Measurements from ENCODE around the gene GPR39. TPM values are rescaled to one million over a fixed set of nuclear protein-coding genes. Genes with fewer than 3 reads are reported as not detected.

GPR39 gene
- polyA plus RNA-seq, 3 donors from 2014 or later: not detected

DNA sequence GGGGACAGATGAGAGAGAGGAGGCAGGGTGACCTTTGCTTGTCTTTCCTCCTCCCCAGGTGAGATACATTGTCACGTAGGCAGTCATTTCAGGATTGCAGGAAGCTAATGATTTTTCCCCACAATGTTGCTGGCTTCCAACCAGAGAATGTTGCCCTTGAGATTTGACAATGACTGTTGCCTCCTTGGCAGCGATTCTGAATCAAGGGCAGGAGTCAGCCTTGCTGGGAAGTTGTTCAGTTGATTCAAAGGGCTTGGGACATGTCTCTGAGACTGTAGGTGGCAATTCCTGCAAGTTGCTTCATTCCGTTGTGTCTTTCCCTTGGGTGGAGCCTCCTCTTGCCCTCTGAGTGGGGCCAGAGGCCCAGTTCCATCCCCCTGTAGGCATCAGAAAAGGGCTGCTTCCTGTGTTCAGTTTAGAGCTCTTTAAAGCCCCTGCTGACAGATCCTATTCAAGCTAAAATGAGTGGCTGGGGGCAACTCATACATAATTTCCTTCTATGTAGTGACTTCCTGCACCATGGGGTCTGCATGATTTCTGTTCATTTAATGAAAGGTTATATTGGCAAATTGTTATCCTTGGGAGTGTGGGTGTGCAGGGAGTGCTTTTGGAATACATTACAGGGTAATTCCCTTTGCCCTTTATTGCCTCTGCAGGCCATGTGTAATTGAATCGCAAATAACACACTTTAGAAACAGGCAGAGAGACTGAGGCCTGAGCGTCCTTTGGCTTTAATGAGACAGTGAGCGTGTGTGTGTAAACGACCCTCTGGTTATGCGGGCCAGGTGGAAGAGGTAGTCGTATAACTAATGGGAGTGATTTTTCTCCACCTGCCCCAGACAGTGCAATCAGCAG, 52.4 kb downstream of the GPR39 start:
- Mint-ChIP-seq H3K9me3 (peaks cover 11 to 36% (median 14%) of the 10 kb centered on the region in 6 donors), H3K4me1 (no peaks in the 10 kb centered on the region), H3K27me3 (ENCODE audit: low read depth in 3 of 3) (peaks cover 0 to 2% (median 0%) of the 10 kb centered on the region in 3 donors), H3K36me3 (no peaks in the 10 kb centered on the region), H3K4me3 (no peak overlapping the region), H3K27ac (no peak overlapping the region)
- DNase-seq: no peak

- Mint-ChIP-seq H3K9me3 (peaks cover 6 to 33% (median 15%) of the 10 kb centered on the region in 6 donors), H3K27ac (no peak overlapping the region), H3K36me3 (no peaks in the 10 kb centered on the region), H3K4me3 (no peak overlapping the region), H3K27me3 (ENCODE audit: low read depth in 3 of 3) (peaks cover 0 to 1% (median 0%) of the 10 kb centered on the region in 3 donors), H3K4me1 (no peaks in the 10 kb centered on the region)
- no peak for DNase-seq
These were observed 54.1 kb downstream of the GPR39 start for GRCh38 chr2:132470746-132471145.

- peaks cover 2 to 25% (median 13%) of the 10 kb centered on the region in 6 donors for H3K9me3 Mint-ChIP-seq
- no peak for DNase-seq
- H3K27me3 Mint-ChIP-seq (ENCODE audit: low read depth in 3 of 3): peaks cover 0 to 3% (median 0%) of the 10 kb centered on the region in 3 donors
- no peak overlapping the region for H3K27ac Mint-ChIP-seq
- no peaks in the 10 kb centered on the region for H3K36me3 Mint-ChIP-seq
- H3K4me1 Mint-ChIP-seq: no peaks in the 10 kb centered on the region
- no peak overlapping the region for H3K4me3 Mint-ChIP-seq
These were observed 56.7 kb downstream of the GPR39 start for GRCh38 chr2:132473174-132473883.

- Mint-ChIP-seq H3K9me3 (peaks cover 2 to 32% (median 13%) of the 10 kb centered on the region in 6 donors), H3K4me3 (no peak overlapping the region), H3K27me3 (ENCODE audit: low read depth in 3 of 3) (peaks cover 0 to 3% (median 0%) of the 10 kb centered on the region in 3 donors), H3K36me3 (no peaks in the 10 kb centered on the region), H3K27ac (no peak overlapping the region), H3K4me1 (no peaks in the 10 kb centered on the region)
- no peak for DNase-seq
These were observed 59.0 kb downstream of the GPR39 start for GRCh38 chr2:132475615-132476014.

- no peak overlapping the region for H3K27ac Mint-ChIP-seq
- H3K4me1 Mint-ChIP-seq: no peaks in the 10 kb centered on the region
- H3K27me3 Mint-ChIP-seq (ENCODE audit: low read depth in 3 of 3): peaks cover 0 to 3% (median 0%) of the 10 kb centered on the region in 3 donors
- no peak for DNase-seq
- no peak overlapping the region for H3K4me3 Mint-ChIP-seq
- peaks cover 1 to 28% (median 10%) of the 10 kb centered on the region in 6 donors for H3K9me3 Mint-ChIP-seq
- no peaks in the 10 kb centered on the region for H3K36me3 Mint-ChIP-seq
These were observed 60.8 kb downstream of the GPR39 start for GRCh38 chr2:132477436-132477835.

DNA sequence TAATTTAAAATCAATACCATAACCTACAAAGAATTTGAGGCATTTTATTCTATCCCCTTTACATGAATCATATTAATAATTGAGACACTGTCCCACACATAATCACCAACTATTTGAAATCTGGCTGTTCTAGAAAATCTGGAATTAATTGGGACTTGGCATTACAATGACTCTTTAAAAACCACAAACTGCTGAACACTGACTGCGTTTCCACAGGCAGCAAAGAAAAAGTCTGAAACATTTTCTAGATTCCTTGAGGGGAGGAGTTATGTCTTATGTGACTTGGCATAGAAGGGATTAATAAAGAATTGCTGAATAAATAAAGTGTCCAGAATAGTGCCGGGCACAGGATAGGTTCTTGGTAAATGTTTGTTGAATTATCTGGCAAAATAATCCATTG, 61.4 kb downstream of the GPR39 start:
- Mint-ChIP-seq H3K27me3 (ENCODE audit: low read depth in 3 of 3) (peaks cover 0 to 3% (median 0%) of the 10 kb centered on the region in 3 donors), H3K4me3 (no peak overlapping the region), H3K4me1 (no peaks in the 10 kb centered on the region), H3K36me3 (no peaks in the 10 kb centered on the region), H3K9me3 (peaks cover 1 to 28% (median 9%) of the 10 kb centered on the region in 6 donors), H3K27ac (no peak overlapping the region)
- no peak for DNase-seq

DNA sequence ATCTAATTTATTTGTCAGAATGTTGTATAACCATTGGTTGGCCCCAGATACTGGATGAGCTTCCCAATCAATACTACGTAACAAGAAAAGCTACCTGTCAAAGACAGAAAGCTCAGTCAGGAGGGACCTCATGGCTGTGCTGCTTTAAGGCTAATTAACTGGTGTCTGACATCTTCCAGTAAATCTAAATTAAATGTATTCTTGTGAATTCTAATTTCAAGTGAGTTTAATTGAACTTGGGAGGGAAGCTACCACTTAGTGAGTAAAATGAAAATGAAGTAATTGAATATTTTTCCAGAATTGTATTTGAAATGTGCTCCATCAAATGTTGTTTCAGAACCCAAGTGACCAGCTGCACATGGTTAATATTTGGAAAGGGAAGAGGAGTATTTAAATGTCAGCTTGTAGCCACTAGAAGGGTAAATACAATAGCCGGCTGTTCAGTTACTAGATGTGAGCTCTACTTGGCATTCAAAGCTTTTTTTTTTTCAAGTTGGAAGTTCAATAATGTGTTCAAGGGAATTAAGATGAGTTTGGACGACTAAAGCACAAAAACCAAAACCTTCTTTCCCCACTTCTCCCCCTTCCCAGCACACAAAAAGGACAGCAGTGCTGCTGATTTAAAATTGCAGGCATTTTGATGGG, 62.0 kb downstream of the GPR39 start:
- H3K4me1 Mint-ChIP-seq: no peaks in the 10 kb centered on the region
- H3K9me3 Mint-ChIP-seq: peaks cover 1 to 22% (median 9%) of the 10 kb centered on the region in 6 donors
- H3K36me3 Mint-ChIP-seq: no peaks in the 10 kb centered on the region
- no peak overlapping the region for H3K27ac Mint-ChIP-seq
- H3K27me3 Mint-ChIP-seq (ENCODE audit: low read depth in 3 of 3): peaks cover 0 to 3% (median 0%) of the 10 kb centered on the region in 3 donors
- no peak overlapping the region for H3K4me3 Mint-ChIP-seq
- DNase-seq: no peak

GRCh38 chr2:132479155-132479554, 62.5 kb downstream of the GPR39 start:
- no peak overlapping the region for H3K27ac Mint-ChIP-seq
- no peak overlapping the region for H3K4me3 Mint-ChIP-seq

DNA sequence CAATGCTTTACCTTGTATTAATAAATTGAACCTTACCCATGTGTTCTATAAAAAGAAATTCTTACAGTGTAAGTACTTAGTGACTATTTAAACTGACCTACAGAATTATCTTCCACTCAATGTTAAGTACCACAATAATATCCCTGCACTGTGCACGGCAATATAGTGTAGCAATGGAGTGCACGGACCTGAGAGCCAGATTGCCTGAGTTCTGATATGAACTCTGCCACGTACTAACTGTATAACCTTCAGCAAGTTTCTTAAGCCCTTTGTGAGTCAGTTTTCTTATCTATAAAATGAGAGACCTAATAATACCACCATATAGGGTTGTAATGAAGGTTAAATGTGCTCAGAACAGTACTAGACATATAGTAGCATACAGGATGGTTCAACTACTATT, 66.2 kb downstream of the GPR39 start:
- H3K27ac Mint-ChIP-seq: no peak overlapping the region
- peaks cover 0 to 12% (median 3%) of the 10 kb centered on the region in 6 donors for H3K9me3 Mint-ChIP-seq
- H3K27me3 Mint-ChIP-seq (ENCODE audit: low read depth in 3 of 3): no peaks in the 10 kb centered on the region
- H3K4me3 Mint-ChIP-seq: no peak overlapping the region
- DNase-seq: no peak
- H3K36me3 Mint-ChIP-seq: no peaks in the 10 kb centered on the region
- no peaks in the 10 kb centered on the region for H3K4me1 Mint-ChIP-seq

More at GRCh38 chr2:132479155-132479554, 62.5 kb downstream of the GPR39 start:
- no peak for DNase-seq
- peaks cover 1 to 20% (median 9%) of the 10 kb centered on the region in 6 donors for H3K9me3 Mint-ChIP-seq
- peaks cover 0 to 2% (median 0%) of the 10 kb centered on the region in 3 donors for H3K27me3 Mint-ChIP-seq (ENCODE audit: low read depth in 3 of 3)
- no peaks in the 10 kb centered on the region for H3K4me1 Mint-ChIP-seq
- H3K36me3 Mint-ChIP-seq: no peaks in the 10 kb centered on the region

DNA sequence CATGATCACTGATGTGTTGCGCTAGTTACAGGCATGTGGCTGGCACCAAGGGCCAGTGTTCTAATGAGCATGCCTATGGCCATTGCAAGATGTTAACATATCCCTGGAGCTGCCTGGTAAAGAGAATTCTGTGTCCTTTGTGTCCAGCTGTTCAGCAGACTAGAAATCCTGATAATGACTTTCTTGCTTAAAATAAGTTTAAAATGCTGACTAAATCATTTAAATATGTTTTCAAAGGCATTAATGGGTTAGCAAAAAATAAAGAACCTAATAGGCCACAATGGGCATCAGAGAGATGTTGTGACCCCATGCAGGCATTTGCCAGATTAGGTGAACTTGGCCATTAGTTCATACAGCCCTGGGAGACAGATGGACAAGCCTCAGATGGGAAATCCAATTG, 67.5 kb downstream of the GPR39 start:
- no peak overlapping the region for H3K27ac Mint-ChIP-seq
- no peaks in the 10 kb centered on the region for H3K36me3 Mint-ChIP-seq
- H3K9me3 Mint-ChIP-seq: peaks cover 0 to 8% (median 1%) of the 10 kb centered on the region in 6 donors
- H3K4me1 Mint-ChIP-seq: no peaks in the 10 kb centered on the region
- no peak overlapping the region for H3K4me3 Mint-ChIP-seq
- no peaks in the 10 kb centered on the region for H3K27me3 Mint-ChIP-seq (ENCODE audit: low read depth in 3 of 3)
- DNase-seq: no peak

DNA sequence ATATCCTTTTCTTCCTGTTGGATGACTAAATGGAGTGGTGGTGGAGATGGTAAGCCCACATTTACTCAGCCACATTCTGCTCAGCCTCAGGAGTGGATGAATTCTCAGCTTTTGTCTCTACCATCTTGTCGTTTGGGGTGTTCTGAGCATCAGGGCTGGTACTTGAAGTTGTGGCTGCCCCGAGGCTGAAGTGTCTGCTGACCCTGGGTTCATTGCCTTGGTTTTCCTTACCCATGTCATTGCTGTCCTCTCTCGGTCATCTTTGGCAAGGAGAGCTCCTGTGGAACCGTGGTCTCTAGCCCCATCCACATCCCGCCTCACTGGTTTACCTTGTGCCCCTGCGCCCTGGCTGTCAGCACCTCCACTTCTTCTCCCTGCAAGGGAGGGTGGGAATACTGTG, 71.9 kb downstream of the GPR39 start:
- Mint-ChIP-seq H3K27me3 (ENCODE audit: low read depth in 3 of 3) (peaks cover 0 to 4% (median 0%) of the 10 kb centered on the region in 3 donors), H3K4me1 (no peaks in the 10 kb centered on the region), H3K9me3 (peaks cover 1 to 14% (median 5%) of the 10 kb centered on the region in 6 donors), H3K36me3 (no peaks in the 10 kb centered on the region), H3K27ac (no peak overlapping the region), H3K4me3 (no peak overlapping the region)
- DNase-seq: no peak

GRCh38 chr2:132489150-132489549, 72.5 kb downstream of the GPR39 start:
- peaks cover 2 to 14% (median 5%) of the 10 kb centered on the region in 6 donors for H3K9me3 Mint-ChIP-seq
- no peak overlapping the region for H3K27ac Mint-ChIP-seq
- peaks cover 0 to 4% (median 0%) of the 10 kb centered on the region in 3 donors for H3K27me3 Mint-ChIP-seq (ENCODE audit: low read depth in 3 of 3)
- H3K4me1 Mint-ChIP-seq: no peaks in the 10 kb centered on the region
- no peaks in the 10 kb centered on the region for H3K36me3 Mint-ChIP-seq
- DNase-seq: no peak
- no peak overlapping the region for H3K4me3 Mint-ChIP-seq

DNA sequence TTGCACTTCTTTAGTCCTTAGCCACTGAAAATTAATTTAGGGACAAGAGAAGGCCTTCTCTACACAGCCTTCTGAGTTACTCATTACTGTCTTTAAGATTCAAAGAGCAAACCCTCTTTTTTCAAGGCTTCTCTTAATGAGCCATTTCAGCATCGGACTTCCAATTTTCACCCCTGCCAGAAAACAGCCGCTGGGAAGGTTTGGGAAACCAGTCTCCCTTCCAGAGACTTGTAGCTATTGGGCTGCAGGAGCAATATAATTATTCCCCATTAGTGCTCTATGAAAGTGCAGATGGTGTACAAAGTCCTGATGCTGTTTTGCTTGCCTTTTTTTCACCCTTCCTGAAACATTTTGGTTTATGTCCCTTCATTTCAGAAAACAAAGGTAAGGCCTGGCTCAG, 79.3 kb downstream of the GPR39 start:
- H3K4me3 Mint-ChIP-seq: no peak overlapping the region
- no peaks in the 10 kb centered on the region for H3K36me3 Mint-ChIP-seq
- no peak for DNase-seq
- H3K9me3 Mint-ChIP-seq: peaks cover 2 to 5% (median 5%) of the 10 kb centered on the region in 6 donors
- H3K4me1 Mint-ChIP-seq: no peaks in the 10 kb centered on the region
- no peaks in the 10 kb centered on the region for H3K27me3 Mint-ChIP-seq (ENCODE audit: low read depth in 3 of 3)
- no peak overlapping the region for H3K27ac Mint-ChIP-seq

DNA sequence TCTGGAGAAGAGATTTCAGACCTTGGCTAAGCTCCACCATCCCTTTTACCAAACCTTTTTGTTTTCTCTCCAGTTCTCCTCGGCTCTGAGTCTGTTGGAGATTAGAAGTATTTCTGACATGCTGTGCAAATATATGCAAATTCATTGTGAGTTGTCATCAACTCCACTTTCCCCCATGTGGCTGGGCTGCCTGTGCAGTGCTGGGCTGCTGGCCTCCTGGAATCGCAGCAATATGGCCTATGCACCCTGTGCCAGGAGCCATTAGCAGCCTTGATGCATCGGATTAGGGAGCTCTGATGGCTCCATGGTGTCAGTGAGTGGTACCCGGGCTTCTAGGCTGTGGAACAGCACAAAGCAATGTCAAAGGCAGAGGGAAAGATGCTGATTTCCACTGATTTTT, 80.0 kb downstream of the GPR39 start:
- peaks cover 0 to 8% (median 5%) of the 10 kb centered on the region in 6 donors for H3K9me3 Mint-ChIP-seq
- no peaks in the 10 kb centered on the region for H3K4me1 Mint-ChIP-seq
- H3K4me3 Mint-ChIP-seq: no peak overlapping the region
- H3K36me3 Mint-ChIP-seq: no peaks in the 10 kb centered on the region
- DNase-seq: no peak
- no peak overlapping the region for H3K27ac Mint-ChIP-seq
- H3K27me3 Mint-ChIP-seq (ENCODE audit: low read depth in 3 of 3): no peaks in the 10 kb centered on the region

Measured in immature natural killer cell (primary cell).